GM12864 (cell line): ENCODE results near the gene BECN2.

Experiments used
- DNase-seq: peaks from one replicate; pipeline ENCODE4 v3.0.0-alpha.2; 2011; ENCODE audit warnings: low read depth
- H3K4me3 ChIP-seq: 2 replicates; pipeline ENCODE4 v1.5.1; 2011; ENCODE audit warnings: mild to moderate bottlenecking, low read depth, low read length, control low read depth
- CTCF ChIP-seq: IDR thresholded peaks from 2 replicates; pipeline ENCODE4 v1.5.1; 2011; ENCODE audit warnings: low read depth, mild to moderate bottlenecking, moderate library complexity, low read length, control low read depth, inconsistent platforms; ENCODE audit errors: missing control alignments

BECN2 gene

GRCh38 chr1:241927321-241927720 is 30.2 kb upstream of the BECN2 start:
- H3K4me3 ChIP-seq: no peak overlapping the region
- TF ChIP-seq CTCF: no peak
- DNase-seq: no peak

DNA sequence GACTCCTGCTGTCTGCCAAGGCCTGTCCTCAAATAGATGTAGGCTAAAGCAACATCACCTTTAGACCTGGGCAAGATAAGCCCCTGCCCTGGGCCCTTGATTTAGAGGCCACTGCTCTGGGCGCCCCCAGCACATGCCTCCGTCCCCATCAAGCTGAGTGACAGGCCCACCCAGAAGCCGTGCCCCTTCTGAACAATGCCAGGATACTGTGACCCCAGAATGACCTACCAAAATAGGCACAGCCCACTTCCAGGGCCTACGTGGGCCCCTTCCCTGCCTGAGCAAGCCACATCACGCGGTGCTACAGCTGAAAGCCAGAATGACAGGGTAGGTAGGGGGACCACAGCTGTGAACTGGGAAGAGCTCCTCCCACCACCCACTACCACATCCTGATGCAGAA is 24.7 kb upstream of the BECN2 start:
- no peak overlapping the region for H3K4me3 ChIP-seq
- no peak for TF ChIP-seq CTCF
- DNase-seq: no peak

- H3K4me3 ChIP-seq: no peak overlapping the region
- TF ChIP-seq CTCF: no peak
- no peak for DNase-seq
These were observed 23.2 kb upstream of the BECN2 start for GRCh38 chr1:241934201-241934848.

DNA sequence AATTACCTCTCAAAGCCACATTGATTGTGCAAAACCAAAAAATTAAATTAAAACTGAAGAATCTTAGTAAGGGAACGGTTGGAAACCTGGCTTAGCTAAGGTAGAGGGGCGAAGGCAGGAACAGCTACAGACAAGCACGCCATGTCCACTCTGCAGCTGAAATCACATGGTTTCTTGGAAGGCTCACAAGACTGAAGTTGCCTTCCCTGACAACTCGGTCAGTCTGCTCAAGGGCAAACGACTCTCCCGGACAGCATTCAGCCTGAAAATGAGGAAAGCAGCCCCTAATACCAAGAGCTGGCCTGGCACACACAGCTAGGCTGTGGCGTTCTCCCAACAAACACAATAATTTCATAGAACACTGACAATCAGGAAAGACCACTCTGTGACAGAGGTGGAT is 22.7 kb upstream of the BECN2 start:
- no peak for DNase-seq
- no peak overlapping the region for H3K4me3 ChIP-seq
- no peak for TF ChIP-seq CTCF

DNA sequence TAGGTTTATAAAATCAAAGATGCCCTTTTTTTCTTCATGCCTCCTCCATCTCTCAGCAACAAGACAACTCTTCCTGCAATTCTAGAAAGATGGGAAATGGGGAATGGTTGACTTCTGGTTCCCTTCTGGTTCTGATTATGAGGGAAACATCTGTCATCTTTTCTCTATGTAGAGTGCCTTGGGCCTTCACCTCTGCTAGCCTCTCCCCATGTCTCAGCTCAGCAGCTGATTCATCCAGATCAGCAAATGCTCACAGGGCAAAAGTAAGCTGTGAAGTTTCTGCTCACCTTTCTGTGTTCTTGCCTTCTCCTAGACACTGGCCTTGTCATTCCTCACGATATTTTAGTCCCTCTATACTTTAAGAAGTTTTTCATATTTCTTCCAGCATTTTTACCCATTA is 17.8 kb upstream of the BECN2 start:
- no peak for TF ChIP-seq CTCF
- no peak for DNase-seq
- no peak overlapping the region for H3K4me3 ChIP-seq

GRCh38 chr1:241942738-241943137 is 14.8 kb upstream of the BECN2 start:
- TF ChIP-seq CTCF: no peak
- no peak for DNase-seq
- H3K4me3 ChIP-seq: no peak overlapping the region

DNA sequence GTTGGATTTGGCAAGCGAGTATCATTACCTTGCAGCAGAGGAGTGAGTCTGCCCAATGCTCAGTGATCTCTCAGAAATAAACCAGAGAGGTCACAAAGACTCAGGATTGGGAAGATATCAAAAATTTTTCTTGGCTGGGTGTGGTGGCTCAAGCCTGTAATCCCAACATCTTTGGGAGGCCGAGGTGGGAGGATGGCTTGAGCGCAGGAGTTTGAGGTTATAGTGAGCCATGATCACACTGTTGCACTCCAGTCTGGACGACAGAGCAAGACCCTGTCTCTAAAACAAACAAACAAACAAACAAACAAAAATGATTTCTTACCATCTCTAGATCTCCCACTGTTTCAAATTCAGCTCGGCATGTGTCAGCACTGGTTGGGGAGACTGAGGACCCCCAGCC is 13.3 kb upstream of the BECN2 start:
- DNase-seq: no peak
- no peak for TF ChIP-seq CTCF
- no peak overlapping the region for H3K4me3 ChIP-seq
